GM12878 (cell line): ENCODE measurements around the gene ZBTB42. TPM values are rescaled to one million over a fixed set of nuclear protein-coding genes. Genes with fewer than 3 reads are reported as not detected.

ENCODE experiments used
- ATAC-seq: fragments of 200-7000 bp; cut with Tn5 transposase; 3 replicates; pipeline ENCODE4 v1.9.1; 2020; ENCODE audit warnings: mild to moderate bottlenecking, moderate library complexity
- BruUV-seq: library from RNA; stranded (reverse); fragments of 400-500 nt; replicated peaks from 2 replicates; lab custom pipeline; 2021; lab: Mats Ljungman, UMichigan
- CTCF ChIA-PET: fragments of 300-600 bp; sonication (Branson Sonifier 250); formaldehyde crosslinking; extraction: SDS; loops from one replicate; lab custom pipeline; 2021; ENCODE audit warnings: inconsistent platforms; lab: Yijun Ruan, JAX
- POLR2A ChIA-PET: fragments of 350-600 bp; formaldehyde crosslinking; extraction: SDS; loops from one replicate; lab custom pipeline; 2021; ENCODE audit warnings: inconsistent platforms; lab: Charles Lee
- RAD21 ChIA-PET: fragments of 300-600 bp; sonication (Branson Sonifier 250); formaldehyde crosslinking; loops from one replicate; lab custom pipeline; 2023; ENCODE audit warnings: antibody characterized with exemption; ENCODE audit not compliant: unreplicated experiment; lab: Charles Lee
- SMC1A ChIA-PET: fragments of 300-600 bp; sonication (Branson Sonifier 250); formaldehyde crosslinking; loops from one replicate; lab custom pipeline; 2023; ENCODE audit not compliant: unreplicated experiment, uncharacterized antibody; lab: Charles Lee
- DNase-seq: peaks from one replicate; pipeline ENCODE4 v3.0.0-alpha.2; 2011; ENCODE audit warnings: low read depth, low spot score
- FAIRE-seq: peaks from 3 replicates; lab custom pipeline; 2011; peaks lifted over from hg19 to GRCh38; lab: Jason Lieb, UNC
- H2AFZ ChIP-seq: 2 replicates; pipeline ENCODE4 v1.6.0; 2011; ENCODE audit warnings: low read depth, low read length, control low read depth; ENCODE audit not compliant: control insufficient read depth
- H3K27ac ChIP-seq: 2 replicates; pipeline ENCODE4 v1.5.1; 2011; ENCODE audit warnings: control low read depth; ENCODE audit not compliant: control insufficient read depth, insufficient read depth
- H3K27me3 ChIP-seq, 2 experiments: replicated peaks in 1 of 2; 2 replicates each; pipeline versions ENCODE4 v1.6.0 to v1.6.1; 2011; ENCODE audit warnings: low read length in 1 of 2; ENCODE audit not compliant: control insufficient read depth in 2 of 2, insufficient read depth in 2 of 2
- H3K36me3 ChIP-seq, 2 experiments: 2 replicates each; pipeline ENCODE4 v1.5.1; 2011; ENCODE audit warnings: low read length in 1 of 2; ENCODE audit not compliant: control insufficient read depth in 2 of 2, insufficient read depth in 2 of 2
- H3K4me1 ChIP-seq: 2 replicates; pipeline ENCODE4 v1.6.1; 2011; ENCODE audit warnings: mild to moderate bottlenecking, low read length, moderate library complexity, mixed read lengths; ENCODE audit not compliant: control insufficient read depth, insufficient read depth
- H3K4me2 ChIP-seq: 2 replicates; pipeline ENCODE4 v1.6.0; 2011; ENCODE audit warnings: control low read depth; ENCODE audit not compliant: control insufficient read depth, insufficient read depth
- H3K4me3 ChIP-seq: fragments of 200-600 bp; sonication (generic); 2 replicates; pipeline ENCODE4 v1.5.1; 2016
- H3K79me2 ChIP-seq: 2 replicates; pipeline ENCODE4 v1.6.0; 2011; ENCODE audit warnings: low read length; ENCODE audit not compliant: control insufficient read depth, insufficient read depth
- H3K9ac ChIP-seq: 2 replicates; pipeline ENCODE4 v1.8.0; 2011; ENCODE audit warnings: low read length, control low read depth, mixed read lengths; ENCODE audit not compliant: control insufficient read depth, insufficient read depth
- H3K9me3 ChIP-seq: replicated peaks from 3 replicates; pipeline ENCODE4 v1.5.1; 2011; ENCODE audit warnings: mild to moderate bottlenecking, low read length; ENCODE audit not compliant: control insufficient read depth, insufficient read depth
- H4K20me1 ChIP-seq: 2 replicates; pipeline ENCODE4 v1.6.0; 2011; ENCODE audit not compliant: control insufficient read depth, insufficient read depth
- CBX5 ChIP-seq: sonication (generic); IDR thresholded peaks from 2 replicates; pipeline ENCODE4 v1.6.1; 2016; ENCODE audit warnings: low read depth, moderate library complexity, mild to moderate bottlenecking, inconsistent platforms
- CTCF ChIP-seq, 3 experiments: IDR thresholded peaks in 2 of 3; conservative IDR thresholded peaks in 1 of 3; 2 replicates each; pipeline ENCODE4 v1.5.1; 2011; ENCODE audit warnings: low read depth in 3 of 3, low read length in 3 of 3, mild to moderate bottlenecking in 3 of 3, control low read depth in 2 of 3, moderate library complexity in 2 of 3, inconsistent platforms in 1 of 3, mixed read lengths in 1 of 3; ENCODE audit not compliant: control insufficient read depth in 2 of 3, insufficient read depth in 1 of 3; ENCODE audit errors: extremely low read depth in 1 of 3
- WGBS: methylation state at CpG from one replicate; pipeline ENCODE4 v1.1.6; 2016; ENCODE audit warnings: low lambda C conversion rate; ENCODE audit not compliant: insufficient replicate concordance, insufficient coverage; ENCODE audit errors: missing lambda C conversion rate; 5-methylcytosine and 5-hydroxymethylcytosine counted together
- in situ Hi-C: fragments of 300-500 bp; cut with MboI; formaldehyde crosslinking; loops from 9 replicates; pipeline ENCODE4 v1.14.3; 2018; ENCODE audit warnings: mixed read lengths
- intact Hi-C: fragments of 100-400 bp; cut with micrococcal nuclease; formaldehyde crosslinking; loops from one replicate; pipeline ENCODE4 v1.14.2; 2022; ENCODE audit not compliant: unreplicated experiment
- polyA plus RNA-seq, 11 experiments: library from polyadenylated mRNA; depleted of rRNA in 4 of 11; unstranded in 6 of 11; stranded (reverse) in 5 of 11; fragments of >200 nt; fragmentation: Nextera tagmentation in 4 of 11; fragmentation: Illumina TruSeq in 1 of 11; extraction: Ambion mirVana in 4 of 11; extraction: Trizol in 1 of 11; gene quantifications; 1 replicate in 1 of 11; 2 replicates in 10 of 11; pipeline versions ENCODE4 v1.2.1 to v1.2.3, GENCODE V29; 2011 to 2016; ENCODE audit warnings: inconsistent platforms in 2 of 11, missing spikeins in 2 of 11, low read depth in 1 of 11
- total RNA-seq, 4 experiments: library from RNA; depleted of rRNA in 3 of 4; stranded (reverse); fragments of >200 nt in 3 of 4; fragmentation: Illumina TruSeq in 1 of 4; extraction: Trizol in 1 of 4; gene quantifications; 2 replicates each; pipeline versions ENCODE4 v1.2.1 to v1.2.3, GENCODE V29; 2013 to 2021

ZBTB42 gene
- total and polyA plus RNA-seq, 10 of the 15 experiments (the other 5 are each of a cell fraction or from before 2014, with no cell fraction given), result 0.05 to 1.2 (median 0.37) TPM; not detected in 2

DNA sequence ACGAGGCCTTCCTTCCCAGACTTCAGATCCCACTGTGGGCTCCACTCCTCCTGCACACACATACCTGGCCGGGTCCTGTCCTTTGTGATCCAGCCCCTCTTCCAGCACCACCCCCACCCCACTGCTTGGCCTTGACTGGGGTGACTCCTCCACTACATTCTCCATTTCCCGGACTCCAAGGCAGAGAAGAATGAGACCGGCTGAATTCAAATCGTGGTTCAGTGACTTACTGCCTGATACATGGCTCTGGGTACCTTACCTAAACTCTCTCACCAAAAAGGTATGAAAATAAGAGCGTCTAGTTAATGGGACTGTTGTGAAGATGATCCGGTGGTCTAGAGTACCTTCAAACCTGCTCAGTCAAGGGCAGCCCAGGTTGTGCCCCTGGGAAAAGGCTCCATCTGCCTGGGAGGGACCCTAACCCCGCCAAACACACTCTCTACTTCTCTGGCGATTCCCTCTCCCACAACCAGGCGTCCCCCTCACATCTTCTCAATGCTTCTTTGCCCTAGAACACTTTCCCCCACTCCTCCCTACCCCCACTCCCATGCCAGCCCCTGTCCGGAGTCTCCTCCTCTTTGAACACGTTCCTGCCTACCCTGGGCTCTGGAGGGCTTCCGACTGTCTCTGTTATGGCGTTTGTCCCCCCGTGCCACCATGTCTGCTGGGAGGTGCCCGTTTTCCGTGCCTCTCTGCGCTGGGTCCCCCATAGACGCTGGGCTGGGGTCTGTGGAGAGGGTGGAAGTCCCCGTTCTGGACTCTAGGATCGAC lies 1.5 kb upstream of the ZBTB42 start:
- Histone ChIP-seq H3K9ac (peak overlapping the region; percentile 22; the same call in 1 of the 2 replicates), H3K27ac (no peak overlapping the region)

More for the DNA sequence above, 1.5 kb upstream of the ZBTB42 start:
- FAIRE-seq, result no peak
- no peak for DNase-seq
- peak overlapping the region; percentile 50 for H3K4me2 ChIP-seq
- intact Hi-C loops (no loop called here), in situ Hi-C loops (no loop called here)
- BruUV-seq, result no TSS peak
- ChIA-PET RAD21 (no interaction called here), CTCF (no interaction called here), POLR2A (no interaction called here), SMC1A (interaction anchor here (1.6 kb wide), 1 partner anchor 18 kb away, joined by 3 read pairs; no protein-coding TSS in a partner anchor)
- H2AFZ ChIP-seq, result no peak overlapping the region
- 44% methylated on average over 21 of the region's 21 CpGs for WGBS
- peak in 1 of 3 experiments; percentile 5; a peak in 1 of 6 replicates for TF ChIP-seq CTCF (IDR thresholded peaks at IDR 0.05 in 2 of 3, conservative IDR thresholded peaks at IDR 0.05 in 1 of 3; ENCODE audit: control insufficient read depth in 2 of 3, extremely low read depth in 1 of 3, insufficient read depth in 1 of 3, low read depth in 3 of 3, low read length in 3 of 3)
- TF ChIP-seq CBX5, result no peak
- H3K4me1 ChIP-seq, result peaks cover 17% of the 10 kb centered on the region
- peaks cover 6% of the 10 kb centered on the region for H3K79me2 ChIP-seq
- no peaks in the 10 kb centered on the region for H4K20me1 ChIP-seq
- peaks cover 0 to 3% of the 10 kb centered on the region in 2 experiments; a peak in 2 of 4 replicates for H3K27me3 ChIP-seq
- H3K36me3 ChIP-seq, result no peaks in the 10 kb centered on the region
- H3K9me3 ChIP-seq, result no peaks in the 10 kb centered on the region
- H3K4me3 ChIP-seq, result no peak overlapping the region
- ATAC-seq, result no peak
